Measurements from ENCODE around the gene UBXN4.

The UBXN4 gene

DNA sequence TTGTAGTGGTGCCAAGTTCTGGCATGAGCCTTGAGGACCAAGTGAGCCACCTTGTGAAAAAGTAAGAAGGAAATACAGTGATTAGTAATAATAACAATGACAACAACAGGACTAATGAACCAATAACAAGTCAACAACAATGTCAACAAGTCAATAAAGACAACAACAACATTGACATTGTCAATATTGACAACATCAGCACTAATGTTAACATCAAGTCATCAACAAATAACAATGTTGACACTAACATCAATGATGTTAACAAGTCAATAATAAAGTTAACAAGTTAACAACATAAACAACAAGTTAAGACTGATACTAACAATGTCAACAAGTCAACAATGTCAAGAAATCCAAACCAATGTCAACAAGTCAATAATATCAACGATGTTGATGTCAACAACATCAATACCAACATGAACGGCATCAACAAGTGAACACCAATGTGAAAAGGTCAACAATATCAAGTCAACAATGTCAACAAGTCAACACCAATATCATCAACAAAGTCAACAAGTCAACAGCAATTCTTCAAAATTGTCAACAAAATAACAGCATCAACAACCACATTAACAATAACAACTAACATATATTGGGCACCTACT lies 71.4 kb downstream of the UBXN4 start:
- no peak for DNase-seq

DNA sequence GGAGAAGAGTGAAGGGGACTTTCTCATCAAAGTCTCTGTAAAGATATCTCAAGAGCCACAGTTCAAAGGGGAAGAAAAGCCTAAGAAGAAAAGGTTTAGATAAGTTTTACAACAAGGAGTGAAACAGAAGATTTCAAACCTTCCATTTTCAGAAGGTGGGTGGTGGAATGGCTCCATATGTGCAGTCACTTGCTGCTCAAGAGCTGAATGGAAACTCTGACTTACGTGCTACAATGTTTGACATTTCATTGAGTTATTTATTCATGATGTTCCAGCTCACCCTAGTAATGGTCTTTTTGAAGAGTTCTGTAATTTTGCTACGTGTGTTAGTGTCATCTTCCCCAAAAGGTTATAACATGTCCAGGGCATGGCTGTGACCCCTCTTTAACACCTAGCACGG lies 73.6 kb downstream of the UBXN4 start:
- DNase-seq = no peak

GRCh38 chr2:135817466-135817865 lies 75.8 kb downstream of the UBXN4 start:
- no peak for DNase-seq

DNA sequence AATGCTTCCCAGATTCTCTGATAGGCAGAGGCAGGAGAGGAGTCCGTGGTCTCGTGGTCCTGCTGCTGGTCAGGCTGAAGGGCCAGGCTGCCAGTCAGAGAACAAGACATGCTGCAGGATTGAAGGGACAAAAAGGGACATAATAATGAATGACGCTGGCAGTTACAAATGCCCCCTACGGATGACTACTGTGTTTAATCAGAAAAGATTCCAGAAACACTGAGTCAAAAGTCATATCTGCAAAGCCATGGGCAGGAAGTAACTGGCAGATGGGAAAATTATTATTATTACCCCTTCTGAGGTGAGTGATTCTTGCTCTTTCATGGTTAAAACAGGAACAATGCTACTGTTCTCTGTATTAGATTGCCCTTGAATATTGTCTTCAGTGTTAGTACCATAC lies 76.3 kb downstream of the UBXN4 start:
- DNase-seq = no peak

DNA sequence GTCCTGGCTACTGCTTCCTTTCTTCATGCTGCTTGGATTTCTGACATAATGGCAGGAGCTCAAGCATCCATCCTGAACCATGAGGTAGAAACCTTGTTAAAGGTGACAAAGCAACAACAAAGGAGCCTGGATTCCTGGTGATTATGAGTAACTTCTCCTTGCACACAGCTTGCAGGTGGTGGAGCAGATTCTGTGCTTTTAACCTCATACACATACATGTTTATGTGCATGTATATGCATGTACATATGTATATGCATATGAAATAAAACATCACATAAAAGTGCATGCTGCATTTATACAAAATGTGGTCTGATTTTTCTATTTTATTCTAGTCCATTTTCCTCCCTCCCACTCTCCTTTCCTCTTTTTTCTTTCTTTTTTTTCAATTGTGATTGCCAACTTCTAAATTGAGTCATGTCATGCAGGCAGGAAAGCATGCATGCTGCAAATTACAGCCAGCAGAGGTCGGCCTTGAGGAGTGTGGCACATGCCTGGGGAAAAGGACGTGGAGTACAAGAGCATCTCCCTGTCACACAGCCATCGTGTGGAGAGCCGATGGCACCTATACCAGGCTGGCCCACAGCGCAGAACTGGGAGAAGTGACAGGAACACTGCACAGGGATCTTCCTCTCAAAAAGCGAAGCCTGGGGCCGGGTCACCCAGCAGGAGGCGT lies 77.4 kb downstream of the UBXN4 start:
- no peak for DNase-seq

GRCh38 chr2:135820003-135820618 lies 78.5 kb downstream of the UBXN4 start:
- no peak for DNase-seq

- DNase-seq = no peak
Observed at GRCh38 chr2:135821190-135821589, 79.5 kb downstream of the UBXN4 start.

DNA sequence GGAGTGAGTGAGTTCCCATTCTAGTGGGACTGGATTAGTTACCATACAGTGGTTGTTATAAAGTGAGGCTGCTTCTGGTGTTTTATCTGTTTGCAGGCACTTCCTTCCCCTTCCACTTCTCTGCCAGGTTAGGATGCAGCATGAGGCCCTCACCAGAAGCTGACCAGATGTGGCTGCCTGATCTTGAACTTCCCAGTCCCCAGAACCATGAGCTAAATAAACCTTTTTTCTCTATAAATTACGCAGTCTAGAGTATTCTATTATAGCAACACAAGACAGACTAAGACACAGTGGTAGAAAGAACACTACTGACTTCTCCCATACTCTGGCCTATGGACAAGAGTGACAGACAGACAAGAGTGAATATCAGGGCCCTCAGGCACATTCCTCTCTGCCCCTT lies 81.2 kb downstream of the UBXN4 start:
- DNase-seq = no peak

DNA sequence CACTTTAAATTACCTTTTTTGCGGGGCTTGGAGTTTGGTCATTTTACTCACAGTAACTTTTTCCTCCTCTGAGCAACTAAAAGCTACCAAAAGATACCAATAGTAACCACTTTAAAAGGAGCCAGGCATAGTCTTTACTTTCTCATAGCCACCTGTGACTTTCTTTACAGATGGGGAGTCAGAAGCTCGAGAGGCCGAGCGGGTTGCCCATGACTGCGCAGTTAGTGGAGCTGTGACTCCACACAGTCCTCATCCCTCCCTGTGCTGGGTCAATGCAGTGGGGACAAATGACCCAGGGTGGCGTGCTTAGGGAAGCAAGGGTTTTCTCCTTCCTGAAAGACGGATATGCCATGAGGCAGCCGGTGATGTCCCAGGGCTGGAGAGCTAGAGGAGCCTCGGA lies 83.5 kb downstream of the UBXN4 start:
- no peak for DNase-seq

GRCh38 chr2:135825550-135826176 lies 84.0 kb downstream of the UBXN4 start:
- no peak for DNase-seq

GRCh38 chr2:135826544-135826943 lies 84.9 kb downstream of the UBXN4 start:
- no peak for DNase-seq

- DNase-seq = no peak
Observed at GRCh38 chr2:135829378-135830135, 87.9 kb downstream of the UBXN4 start.

GRCh38 chr2:135831180-135831812 lies 89.6 kb downstream of the UBXN4 start:
- no peak for DNase-seq

- no peak for DNase-seq
Observed at GRCh38 chr2:135832891-135833290, 91.2 kb downstream of the UBXN4 start.
